H9 (cell line): ENCODE data around the gene CAMTA1. TPM values are rescaled to one million over a fixed set of nuclear protein-coding genes. Genes with fewer than 3 reads are reported as not detected.
A peak's percentile ranks its signal among the peaks of the same experiment; 100 is the strongest.

Source experiments
- DNase-seq: peaks from one replicate; pipeline ENCODE4 v3.0.0-alpha.2; 2017
- H2AFZ ChIP-seq: one replicate; pipeline ENCODE4 v1.6.1; 2013; ENCODE audit warnings: mild to moderate bottlenecking, low read length, control low read depth, moderate library complexity
- H2AK5ac ChIP-seq: 2 replicates; pipeline ENCODE4 v1.6.1; 2013; ENCODE audit warnings: low read length, control low read depth, mixed read lengths; ENCODE audit not compliant: insufficient read length
- H2BK120ac ChIP-seq: one replicate; pipeline ENCODE4 v1.6.1; 2013; ENCODE audit warnings: low read depth, mild to moderate bottlenecking, low read length, control low read depth, inconsistent platforms; ENCODE audit not compliant: poor library complexity, severe bottlenecking
- H2BK12ac ChIP-seq: 2 replicates; pipeline ENCODE4 v1.6.1; 2013; ENCODE audit warnings: low read length, control low read depth, mixed read lengths, low read depth; ENCODE audit not compliant: insufficient read length
- H2BK15ac ChIP-seq: 2 replicates; pipeline ENCODE4 v1.6.1; 2013; ENCODE audit warnings: low read depth, low read length, control low read depth
- H2BK20ac ChIP-seq: one replicate; pipeline ENCODE4 v1.6.1; 2013; ENCODE audit warnings: low read depth, mild to moderate bottlenecking, low read length, control low read depth, inconsistent platforms; ENCODE audit not compliant: poor library complexity, severe bottlenecking
- H2BK5ac ChIP-seq: 2 replicates; pipeline ENCODE4 v1.6.1; 2013; ENCODE audit warnings: low read length, control low read depth, mixed read lengths; ENCODE audit not compliant: insufficient read length
- H3K14ac ChIP-seq: 2 replicates; pipeline ENCODE4 v1.6.1; 2013; ENCODE audit warnings: low read length, control low read depth; ENCODE audit not compliant: insufficient read depth
- H3K18ac ChIP-seq: 2 replicates; pipeline ENCODE4 v1.6.1; 2013; ENCODE audit warnings: low read depth, mild to moderate bottlenecking, mixed read lengths, low read length, control low read depth; ENCODE audit not compliant: insufficient read length
- H3K23ac ChIP-seq: 2 replicates; pipeline ENCODE4 v1.6.1; 2013; ENCODE audit warnings: low read length, control low read depth, mixed read lengths, low read depth; ENCODE audit not compliant: insufficient read length
- H3K23me2 ChIP-seq: 2 replicates; pipeline ENCODE4 v1.6.1; 2013; ENCODE audit warnings: low read depth, mild to moderate bottlenecking, mixed read lengths, low read length, control low read depth; ENCODE audit not compliant: insufficient read length, poor library complexity, severe bottlenecking
- H3K27ac ChIP-seq: 2 replicates; pipeline ENCODE4 v1.5.1; 2013; ENCODE audit warnings: low read length, control low read depth, mixed read lengths, low read depth; ENCODE audit not compliant: insufficient read length
- H3K27me3 ChIP-seq: 2 replicates; pipeline ENCODE4 v1.6.1; 2013; ENCODE audit warnings: low read length, control low read depth, inconsistent platforms; ENCODE audit not compliant: insufficient read depth
- H3K4ac ChIP-seq: 2 replicates; pipeline ENCODE4 v1.6.1; 2013; ENCODE audit warnings: low read depth, mild to moderate bottlenecking, control low read depth, inconsistent platforms, low read length, moderate library complexity
- H3K4me1 ChIP-seq: 2 replicates; pipeline ENCODE4 v1.6.1; 2013; ENCODE audit warnings: low read length, control low read depth, inconsistent platforms; ENCODE audit not compliant: insufficient read depth
- H3K4me2 ChIP-seq: 2 replicates; pipeline ENCODE4 v1.6.1; 2013; ENCODE audit warnings: low read length, control low read depth, mixed read lengths; ENCODE audit not compliant: insufficient read length, insufficient read depth
- H3K56ac ChIP-seq: 2 replicates; pipeline ENCODE4 v1.6.1; 2013; ENCODE audit warnings: low read depth, mild to moderate bottlenecking, mixed read lengths, low read length, control low read depth; ENCODE audit not compliant: insufficient read length
- H3K79me1 ChIP-seq: 2 replicates; pipeline ENCODE4 v1.6.1; 2013; ENCODE audit warnings: low read depth, mild to moderate bottlenecking, moderate library complexity, low read length, control low read depth, inconsistent platforms; ENCODE audit not compliant: insufficient read depth, poor library complexity, severe bottlenecking
- H3K79me2 ChIP-seq: 2 replicates; pipeline ENCODE4 v1.6.1; 2013; ENCODE audit warnings: low read length, control low read depth, inconsistent platforms; ENCODE audit not compliant: insufficient read depth
- H3K9ac ChIP-seq: 2 replicates; pipeline ENCODE4 v1.6.1; 2013; ENCODE audit warnings: low read length, control low read depth, mixed read lengths; ENCODE audit not compliant: insufficient read length; ENCODE audit errors: extremely low read depth
- H3K9me3 ChIP-seq: one replicate; pipeline ENCODE4 v1.6.1; 2013; ENCODE audit warnings: low read depth, low read length, inconsistent platforms; ENCODE audit not compliant: control insufficient read depth
- H3T11ph ChIP-seq: one replicate; pipeline ENCODE4 v1.6.1; 2013; ENCODE audit warnings: mild to moderate bottlenecking, low read length, control low read depth, inconsistent platforms
- H4K20me1 ChIP-seq: one replicate; pipeline ENCODE4 v1.6.1; 2013; ENCODE audit not compliant: control insufficient read depth, insufficient read length, insufficient read depth
- H4K5ac ChIP-seq: 2 replicates; pipeline ENCODE4 v1.6.1; 2013; ENCODE audit warnings: low read depth, mild to moderate bottlenecking, mixed read lengths, low read length, control low read depth; ENCODE audit not compliant: insufficient read length
- H4K8ac ChIP-seq: replicated peaks from 2 replicates; pipeline ENCODE4 v1.6.1; 2013; ENCODE audit warnings: low read length, control low read depth, mixed read lengths, low read depth; ENCODE audit not compliant: insufficient read length
- H4K91ac ChIP-seq: 2 replicates; pipeline ENCODE4 v1.6.1; 2013; ENCODE audit warnings: low read depth, mild to moderate bottlenecking, moderate library complexity, mixed read lengths, low read length, control low read depth; ENCODE audit not compliant: insufficient read length
- H3K27ac Mint-ChIP-seq, 3 experiments: 2 replicates in 2 of 3; 3 replicates in 1 of 3; pipeline ENCODE4 v1.8.0; 2020 to 2021; ENCODE audit warnings: mixed read lengths in 3 of 3, mild to moderate bottlenecking in 1 of 3, moderate library complexity in 1 of 3
- H3K27me3 Mint-ChIP-seq: 2 replicates; pipeline ENCODE4 v1.8.0; 2021; ENCODE audit warnings: low read depth, mild to moderate bottlenecking, moderate library complexity, mixed read lengths
- H3K36me3 Mint-ChIP-seq, 3 experiments: 2 replicates in 2 of 3; 3 replicates in 1 of 3; pipeline ENCODE4 v1.8.0; 2020 to 2021; ENCODE audit warnings: low read depth in 3 of 3, mixed read lengths in 3 of 3; ENCODE audit not compliant: insufficient read depth in 1 of 3
- H3K4me1 Mint-ChIP-seq, 2 experiments: 2 replicates each; pipeline ENCODE4 v1.8.0; 2020; ENCODE audit warnings: mixed read lengths in 2 of 2
- H3K4me3 Mint-ChIP-seq, 2 experiments: 2 replicates in 1 of 2; 3 replicates in 1 of 2; pipeline ENCODE4 v1.8.0; 2020 to 2021; ENCODE audit warnings: mild to moderate bottlenecking in 2 of 2, mixed read lengths in 2 of 2, moderate library complexity in 1 of 2
- H3K9me3 Mint-ChIP-seq, 2 experiments: 2 replicates in 1 of 2; 3 replicates in 1 of 2; pipeline ENCODE4 v1.8.0; 2020; ENCODE audit warnings: mild to moderate bottlenecking in 2 of 2, mixed read lengths in 2 of 2, moderate library complexity in 1 of 2
- CTCF ChIP-seq: fragments of 200-600 bp; sonication (generic); conservative IDR thresholded peaks from 3 replicates; pipeline ENCODE4 v1.8.0; 2021; ENCODE audit warnings: antibody characterized with exemption, mild to moderate bottlenecking
- WGBS: extraction: QIAGEN DNeasy Blood & Tissue Kit; methylation state at CpG from one replicate; pipeline ENCODE4 v1.1.7; 2013; ENCODE audit warnings: missing lambda C conversion rate, low lambda C conversion rate, mixed read lengths; ENCODE audit not compliant: insufficient read length; ENCODE audit errors: extremely low coverage; 5-methylcytosine and 5-hydroxymethylcytosine counted together
- total RNA-seq: library from RNA; stranded (reverse); gene quantifications from 2 replicates; pipeline ENCODE4 v1.2.1, GENCODE V29; 2021

CAMTA1 gene
- total RNA-seq, 1 experiment from 2014 or later, result 115 TPM

- Histone ChIP-seq H3K56ac (no peak overlapping the region), H3K4me2 (no peak overlapping the region), H3K23ac (no peak overlapping the region), H4K5ac (no peak overlapping the region), H2AK5ac (no peak overlapping the region), H2BK20ac (no peak overlapping the region), H2AFZ (no peak overlapping the region), H3K4me1 (no peaks in the 10 kb centered on the region; the same call in 1 of the 2 replicates), H4K20me1 (peaks cover 5% of the 10 kb centered on the region), H3T11ph (no peak overlapping the region), H2BK120ac (no peak overlapping the region), H3K4ac (no peak overlapping the region), H3K79me2 (no peaks in the 10 kb centered on the region), H2BK12ac (no peak overlapping the region), H3K18ac (no peak overlapping the region), H3K79me1 (no peaks in the 10 kb centered on the region), H3K9ac (no peak overlapping the region), H4K91ac (no peak overlapping the region), H2BK15ac (no peak overlapping the region), H3K9me3 (no peaks in the 10 kb centered on the region), H3K14ac (no peak overlapping the region), H4K8ac (no peak overlapping the region), H3K23me2 (peaks cover 3% of the 10 kb centered on the region), H3K27me3 (no peaks in the 10 kb centered on the region), H3K27ac (no peak overlapping the region), H2BK5ac (no peak overlapping the region)
- no peak for DNase-seq
- no peaks in the 10 kb centered on the region; a peak in 1 of 5 replicates for H3K9me3 Mint-ChIP-seq
- H3K27ac Mint-ChIP-seq, result peak overlapping the region in 1 of 3 experiments; percentile 49; a peak in 2 of 7 replicates
- no CpG with 5 or more reads among the region's 11 CpGs for WGBS
- H3K36me3 Mint-ChIP-seq, result no peaks in the 10 kb centered on the region
- H3K4me3 Mint-ChIP-seq, result no peak overlapping the region
- TF ChIP-seq CTCF, result no peak
- H3K4me1 Mint-ChIP-seq, result peaks cover 7 to 29% of the 10 kb centered on the region in 2 experiments
- peaks cover 2% of the 10 kb centered on the region; the same call in 1 of the 2 replicates for H3K27me3 Mint-ChIP-seq
Observed at GRCh38 chr1:7643530-7643929, 858.3 kb downstream of the CAMTA1 start.
